ENCODE results near the gene SCYGR8.

- no peak for TF ChIP-seq RAD21 (IDR thresholded peaks at IDR 0.05; ENCODE audit: low read length)
- TF ChIP-seq CTCF (IDR thresholded peaks at IDR 0.05), result no peak
- no peak for TF ChIP-seq EZH2phosphoT487 (IDR thresholded peaks at IDR 0.05; ENCODE audit: borderline replicate concordance, low read depth)
- no peak for TF ChIP-seq EP300 (IDR thresholded peaks at IDR 0.05; ENCODE audit: borderline replicate concordance in 1 of 2, low read depth in 1 of 2, low read length in 1 of 2)
- no peak for TF ChIP-seq TAF1 (IDR thresholded peaks at IDR 0.05; ENCODE audit: borderline replicate concordance, low read depth, low read length)
- TF ChIP-seq SMC3 (IDR thresholded peaks at IDR 0.05; ENCODE audit: low read depth, low read length), result no peak
Measured at GRCh38 chr2:227774895-227775842, 29.5 kb downstream of the SCYGR8 start.
